Esophagus mucosa (tissue), 1 donor: Measurements from ENCODE around the gene ALKBH2. TPM values are rescaled to one million over a fixed set of nuclear protein-coding genes. Genes with fewer than 3 reads are reported as not detected.

Experiments
- ATAC-seq: fragments of 200-7000 bp; cut with Tn5 transposase; one replicate; pipeline ENCODE4 v1.9.1; 2020
- total RNA-seq: library from RNA; stranded (reverse); gene quantifications from one replicate; pipeline ENCODE4 v1.2.4, GENCODE V29; 2023
- donor health status: DM: yes; HTN: yes; CAD: no.

Gene ALKBH2
- total RNA-seq, 1 donor from 2014 or later = 14.2 TPM

DNA sequence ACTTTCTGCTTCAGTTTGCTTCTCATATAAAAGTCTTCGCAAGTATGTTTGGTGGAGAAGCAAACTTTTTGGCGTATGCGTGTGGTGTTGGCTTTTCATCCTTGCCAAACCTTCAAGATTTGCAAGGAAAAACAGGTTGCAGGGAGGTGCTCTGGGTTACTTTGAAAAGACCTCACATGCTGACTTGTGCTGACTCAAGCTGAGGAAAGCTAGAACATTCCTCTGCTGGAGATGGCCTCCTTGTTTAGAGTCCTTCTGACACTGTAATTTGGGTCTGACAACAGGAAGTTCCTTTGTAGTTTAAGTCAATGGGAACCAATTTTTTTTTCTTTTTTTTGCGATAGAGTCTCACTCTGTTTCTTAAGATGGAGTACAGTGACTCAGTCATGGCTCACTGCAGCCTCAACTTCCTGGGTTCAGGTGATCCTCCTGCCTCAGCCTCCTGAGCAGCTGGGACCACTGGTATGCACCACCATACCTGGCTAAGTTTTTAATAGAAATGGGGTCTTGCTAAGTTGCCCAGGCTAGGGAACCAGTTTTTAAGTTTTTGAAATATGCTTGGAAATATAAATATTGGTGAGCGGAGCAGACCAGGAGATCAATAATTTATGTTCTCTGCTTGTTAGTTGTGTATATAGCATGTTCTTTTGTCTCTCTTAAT lies 20.5 kb upstream of the ALKBH2 start:
- no peak for ATAC-seq

DNA sequence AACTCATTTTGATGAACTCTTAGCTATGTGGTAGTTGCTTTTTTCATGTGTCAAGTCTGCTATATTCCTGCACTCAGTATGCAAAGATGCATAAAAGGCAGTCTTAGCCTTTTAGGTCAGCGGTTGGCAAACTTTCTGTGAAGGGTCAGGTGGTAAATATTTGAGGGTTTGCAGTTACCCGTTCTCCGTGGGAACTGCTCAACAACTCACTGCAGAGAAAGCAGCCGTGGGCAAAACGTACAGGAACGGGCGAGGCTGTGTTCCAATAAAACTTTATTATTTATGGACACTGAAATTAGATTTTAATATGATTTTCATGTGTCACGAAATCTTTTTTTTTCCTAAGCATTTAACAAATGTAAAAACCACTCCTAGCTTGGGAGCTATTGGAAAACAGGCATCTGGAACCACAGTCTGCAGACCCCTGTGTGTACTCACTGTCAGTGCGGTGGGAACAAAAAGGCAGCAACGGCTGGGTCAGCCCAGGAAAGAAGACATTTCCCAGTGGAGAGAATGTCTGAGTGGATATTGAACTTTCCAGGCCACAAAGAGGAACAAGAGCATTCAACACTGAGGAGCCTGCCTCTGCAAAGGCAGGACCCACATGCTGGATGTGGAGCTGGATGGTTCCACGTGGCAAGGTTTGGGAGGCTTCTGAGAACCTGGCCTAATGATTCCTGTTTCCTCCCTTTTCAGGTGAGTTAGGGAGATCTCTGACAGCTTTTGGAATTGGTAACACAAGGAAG lies 19.6 kb upstream of the ALKBH2 start:
- no peak for ATAC-seq

DNA sequence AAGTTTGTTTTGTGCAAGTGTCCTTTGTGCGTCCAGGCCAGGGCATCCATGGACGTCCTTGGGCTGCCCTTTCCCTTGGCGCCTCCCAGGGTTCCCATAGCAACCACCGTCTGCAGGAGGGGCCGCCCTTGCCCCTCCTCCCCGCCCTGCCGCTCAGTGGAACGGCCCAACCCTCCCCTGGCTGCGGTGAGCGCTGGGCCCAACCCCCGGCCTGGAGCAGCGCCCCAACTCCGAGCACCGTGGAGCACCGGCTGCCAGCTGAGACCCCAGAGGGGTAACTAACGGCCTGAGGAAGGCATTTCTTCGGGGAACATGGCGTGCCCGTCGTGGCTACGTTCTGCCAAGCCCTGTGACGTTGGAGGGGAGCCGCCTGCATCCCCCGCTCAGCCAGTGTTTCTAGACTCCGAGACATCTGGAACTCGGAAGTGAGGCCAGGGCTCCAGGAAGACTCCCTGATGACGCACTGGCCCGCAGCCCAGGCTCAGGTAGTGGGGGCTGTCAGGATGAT lies 17.8 kb upstream of the ALKBH2 start:
- peak; percentile 94 for ATAC-seq

DNA sequence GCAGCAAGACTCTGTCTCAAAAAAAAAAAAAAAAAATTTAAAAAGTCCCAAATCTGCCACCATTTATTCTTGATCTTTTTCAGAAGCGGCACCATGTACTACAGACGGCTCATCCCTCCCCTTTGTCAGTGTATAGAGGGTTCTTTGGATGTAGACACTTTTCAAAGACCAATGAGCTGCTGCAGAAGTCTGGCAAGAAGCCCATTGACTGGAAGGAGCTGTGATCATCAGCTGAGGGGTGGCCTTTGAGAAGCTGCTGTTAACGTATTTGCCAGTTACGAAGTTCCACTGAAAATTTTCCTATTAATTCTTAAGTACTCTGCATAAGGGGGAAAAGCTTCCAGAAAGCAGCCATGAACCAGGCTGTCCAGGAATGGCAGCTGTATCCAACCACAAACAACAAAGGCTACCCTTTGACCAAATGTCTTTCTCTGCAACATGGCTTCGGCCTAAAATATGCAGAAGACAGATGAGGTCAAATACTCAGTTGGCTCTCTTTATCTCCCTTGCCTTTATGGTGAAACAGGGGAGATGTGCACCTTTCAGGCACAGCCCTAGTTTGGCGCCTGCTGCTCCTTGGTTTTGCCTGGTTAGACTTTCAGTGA lies 16.6 kb upstream of the ALKBH2 start:
- ATAC-seq = no peak

DNA sequence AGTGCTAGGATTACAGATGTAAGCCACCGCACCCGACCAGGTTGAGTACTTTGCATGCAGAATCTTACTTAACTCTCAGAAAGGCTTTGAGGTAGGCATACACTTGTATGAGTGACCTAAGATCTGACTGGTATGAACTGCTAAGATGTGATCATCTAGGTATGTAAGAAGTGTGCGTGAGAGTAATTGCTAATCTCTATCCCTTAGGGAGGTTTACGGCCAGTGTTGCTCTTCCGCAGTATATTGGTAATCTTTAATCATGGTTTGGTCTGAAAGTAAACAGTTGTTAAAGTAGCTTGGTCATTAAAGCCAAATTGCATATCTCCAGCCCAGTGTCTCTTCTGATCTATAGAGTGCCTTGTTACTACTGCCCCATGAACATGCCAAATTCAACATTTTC lies 11.9 kb upstream of the ALKBH2 start:
- no peak for ATAC-seq

DNA sequence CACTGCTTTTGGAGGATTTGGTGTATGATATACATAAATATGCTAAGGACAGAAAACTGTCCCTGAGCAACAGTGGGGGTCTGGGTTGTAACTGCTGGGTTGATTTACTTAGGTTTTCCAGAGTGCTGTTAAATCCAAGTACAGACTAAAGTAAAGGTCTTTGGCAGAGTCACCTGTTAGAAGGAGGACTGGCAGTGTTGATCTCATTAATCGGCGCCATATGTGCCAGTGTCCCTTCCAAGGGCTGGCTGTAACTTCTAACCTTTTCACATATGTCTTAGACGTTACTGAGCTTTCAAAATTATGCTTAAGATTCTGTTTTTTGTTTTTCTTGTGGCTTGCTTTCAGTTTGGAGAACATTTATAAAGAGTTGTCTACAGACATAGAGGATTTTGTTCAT lies 9.2 kb upstream of the ALKBH2 start:
- ATAC-seq = no peak

DNA sequence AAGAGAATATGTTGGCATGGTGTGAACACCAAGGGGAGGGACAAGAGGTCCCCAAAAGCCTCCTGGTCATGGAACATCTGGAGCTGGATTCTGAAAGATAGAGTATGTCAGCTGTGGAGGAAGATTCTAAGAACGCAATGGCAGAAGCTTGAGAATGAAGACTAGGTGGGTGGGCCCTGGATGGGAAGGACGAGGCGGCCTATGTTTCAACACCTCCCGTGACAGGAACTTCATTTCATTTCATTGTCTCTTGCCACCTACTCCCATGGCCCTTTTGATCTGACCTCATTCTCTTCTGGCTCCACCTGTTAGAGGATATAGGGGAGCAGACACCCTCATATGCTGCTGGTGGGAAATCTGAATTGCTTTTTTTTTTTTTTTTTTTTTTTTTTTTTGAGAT lies 7.5 kb upstream of the ALKBH2 start:
- no peak for ATAC-seq

DNA sequence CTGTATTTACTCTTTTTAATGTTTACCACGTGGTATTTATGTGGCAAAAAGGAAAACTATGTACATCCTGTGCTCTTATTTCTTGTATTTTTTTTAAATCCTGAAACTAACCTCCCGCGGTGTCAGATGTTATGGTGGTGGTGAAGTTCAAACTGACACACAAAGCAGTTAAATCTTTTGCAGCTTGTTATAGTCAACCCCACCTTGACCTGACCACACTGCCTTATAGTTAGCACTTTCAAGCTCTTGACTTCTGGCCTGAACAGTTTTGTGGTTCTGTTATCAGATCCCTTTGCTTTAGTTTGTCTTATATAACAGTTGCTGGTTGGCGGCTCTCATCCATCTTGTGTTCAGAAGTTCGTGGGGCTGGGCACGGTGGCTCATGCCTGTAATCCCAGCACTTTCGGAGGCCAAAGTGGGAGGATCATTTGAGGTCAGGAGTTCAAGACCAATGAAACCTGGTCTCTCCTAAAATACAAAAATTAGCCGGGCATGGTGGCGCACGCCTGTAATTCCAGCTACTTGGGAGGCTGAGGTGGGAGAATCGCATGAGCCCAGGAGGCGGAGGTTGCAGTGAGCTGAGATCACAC lies 6.3 kb upstream of the ALKBH2 start:
- no peak for ATAC-seq

DNA sequence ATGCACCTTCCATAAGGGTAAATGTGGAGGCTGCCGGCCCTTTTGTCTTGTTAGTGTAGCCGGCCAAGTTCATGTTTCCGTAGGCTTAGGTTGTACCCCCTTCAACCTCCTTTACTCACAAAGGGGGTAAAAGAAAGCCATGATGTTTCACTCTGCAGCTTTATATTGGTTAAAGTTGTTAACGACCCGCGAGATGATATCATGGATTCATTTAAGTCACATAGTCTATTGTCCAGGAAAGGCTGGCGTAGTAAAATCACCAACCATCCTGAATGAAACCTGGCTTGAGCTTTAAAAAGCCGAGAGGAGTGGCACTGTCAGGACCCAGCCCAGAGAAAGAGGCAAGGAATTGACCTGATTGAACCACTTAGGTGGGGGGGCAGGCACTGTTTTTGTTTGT lies 5.4 kb upstream of the ALKBH2 start:
- no peak for ATAC-seq

DNA sequence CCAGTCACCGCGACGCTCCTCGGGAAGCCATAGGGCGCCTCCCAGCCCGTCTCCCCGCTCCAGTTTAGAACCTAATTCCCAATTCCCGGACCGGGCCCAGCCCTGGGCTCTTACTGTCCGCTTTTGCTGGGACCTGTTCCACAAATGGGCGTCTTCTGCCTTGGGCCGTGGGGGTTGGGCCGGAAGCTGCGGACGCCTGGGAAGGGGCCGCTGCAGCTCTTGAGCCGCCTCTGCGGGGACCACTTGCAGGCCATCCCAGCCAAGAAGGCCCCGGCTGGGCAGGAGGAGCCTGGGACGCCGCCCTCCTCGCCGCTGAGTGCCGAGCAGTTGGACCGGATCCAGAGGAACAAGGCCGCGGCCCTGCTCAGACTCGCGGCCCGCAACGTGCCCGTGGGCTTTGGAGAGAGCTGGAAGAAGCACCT lies 4.9 kb upstream of the ALKBH2 start:
- peak; percentile 61 for ATAC-seq

DNA sequence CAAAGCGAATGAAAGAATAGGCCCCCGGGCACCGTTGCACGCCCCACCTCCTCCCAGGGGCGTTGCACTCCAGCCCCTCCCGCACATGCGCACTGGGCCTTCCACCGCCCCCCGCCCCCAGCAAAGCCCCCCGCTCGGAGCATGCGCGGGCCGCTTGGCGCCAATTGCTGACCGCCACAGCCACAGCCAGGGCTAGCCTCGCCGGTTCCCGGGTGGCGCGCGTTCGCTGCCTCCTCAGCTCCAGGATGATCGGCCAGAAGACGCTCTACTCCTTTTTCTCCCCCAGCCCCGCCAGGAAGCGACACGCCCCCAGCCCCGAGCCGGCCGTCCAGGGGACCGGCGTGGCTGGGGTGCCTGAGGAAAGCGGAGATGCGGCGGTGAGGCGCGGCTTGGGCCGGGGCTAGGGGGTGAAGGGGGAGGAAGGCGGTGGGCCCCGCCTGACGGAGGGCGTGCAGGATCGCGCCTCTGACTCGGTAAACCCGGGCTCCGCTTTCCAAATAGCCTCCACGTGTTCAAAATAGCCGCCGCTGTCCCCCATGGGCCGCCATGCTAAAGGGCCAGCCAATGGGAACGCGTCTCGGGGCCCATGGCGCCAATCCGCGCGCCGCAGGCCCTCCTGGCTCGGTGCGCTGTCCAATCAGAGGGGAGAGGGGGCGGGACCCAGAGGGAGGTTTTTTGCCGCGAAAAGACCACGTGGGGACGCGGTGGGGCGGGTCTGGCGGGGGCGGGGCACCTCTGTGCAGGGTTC lies 4.3 kb upstream of the ALKBH2 start, which contains the start of gene UNG:
TSS of gene UNG (plus strand) at position 163 of the 748 bp plus-strand sequence. CDS start at position 246, 83 bp downstream.
- peak; percentile 97 for ATAC-seq

DNA sequence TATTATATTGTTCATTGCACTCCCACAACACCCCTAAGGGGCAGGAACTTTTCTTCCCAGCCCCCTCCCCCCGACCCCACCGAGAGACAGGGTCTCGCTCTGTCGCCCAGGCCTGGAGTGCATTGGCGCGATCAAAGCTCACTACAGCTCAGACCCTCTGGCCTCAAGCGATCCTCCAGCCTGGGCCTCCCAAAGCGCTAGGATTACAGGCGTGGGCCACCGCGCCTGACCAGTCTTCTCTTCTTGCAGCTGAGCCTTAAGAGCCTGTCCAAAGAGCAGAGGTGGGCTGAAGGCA lies 3.8 kb upstream of the ALKBH2 start:
- ATAC-seq = no peak

DNA sequence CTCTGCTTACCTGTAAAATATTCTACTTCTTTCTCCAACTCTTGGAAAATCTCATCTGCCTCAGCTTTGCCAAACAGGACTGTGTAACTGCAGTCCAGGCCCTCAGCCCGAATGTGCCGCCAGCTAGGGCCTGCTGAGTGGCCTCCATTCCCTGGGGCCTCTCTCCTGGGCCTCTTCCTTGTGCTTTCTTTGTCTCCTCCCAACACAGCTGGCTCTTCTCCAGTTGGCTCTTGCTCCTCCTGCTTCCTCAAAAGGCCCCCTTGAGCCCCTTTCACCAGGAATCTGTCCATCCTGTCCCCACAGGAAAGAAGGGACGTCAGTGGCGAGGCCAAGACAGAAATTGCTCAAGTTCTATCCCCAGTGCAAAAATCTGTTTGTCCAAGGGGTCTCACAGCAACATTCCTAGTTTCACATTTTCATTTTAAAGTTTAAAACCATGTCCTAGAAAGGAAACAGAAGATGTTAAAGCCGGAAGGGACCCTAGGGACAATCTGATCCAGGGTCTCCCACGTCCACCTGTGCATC lies 713 bp downstream of the ALKBH2 start:
- ATAC-seq = no peak

DNA sequence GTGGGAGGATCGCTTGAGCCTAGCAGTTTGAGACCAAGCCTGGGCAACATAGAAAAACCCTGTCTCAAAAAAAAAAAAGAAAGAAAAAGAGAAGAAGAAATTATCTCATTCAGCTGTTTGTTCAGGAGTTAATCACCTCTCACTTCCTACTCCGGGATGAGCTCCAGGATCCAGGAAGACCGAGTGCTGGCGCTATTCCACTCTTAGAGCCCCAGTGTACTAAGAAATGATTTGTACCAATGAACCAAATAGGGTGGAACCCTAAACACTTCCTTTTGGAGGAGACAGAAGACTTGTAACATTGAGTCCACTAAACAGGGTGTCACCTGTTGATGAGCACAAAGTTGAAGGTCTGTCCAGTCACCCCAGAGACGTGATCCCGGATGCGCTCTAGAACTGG lies 3.6 kb downstream of the ALKBH2 start:
- ATAC-seq = no peak

DNA sequence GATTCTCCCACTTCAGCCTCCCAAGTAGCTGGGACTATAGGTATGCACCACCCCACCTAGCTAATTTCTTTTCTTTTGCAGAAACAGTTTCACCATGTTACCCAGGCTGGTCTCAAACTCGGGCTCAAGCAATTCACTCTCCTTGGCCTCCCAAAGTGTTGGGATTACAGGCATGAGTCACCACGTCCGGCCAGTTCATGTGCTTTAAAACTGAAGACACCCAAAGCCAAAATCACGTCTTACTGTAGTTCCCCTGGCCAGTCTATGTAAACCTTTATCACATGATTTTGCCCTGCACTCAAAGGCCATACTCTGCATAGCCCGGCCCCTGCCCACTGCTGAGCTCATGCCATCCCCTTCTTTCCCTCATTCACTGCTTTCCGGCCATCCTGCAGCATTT lies 4.5 kb downstream of the ALKBH2 start:
- ATAC-seq = no peak

DNA sequence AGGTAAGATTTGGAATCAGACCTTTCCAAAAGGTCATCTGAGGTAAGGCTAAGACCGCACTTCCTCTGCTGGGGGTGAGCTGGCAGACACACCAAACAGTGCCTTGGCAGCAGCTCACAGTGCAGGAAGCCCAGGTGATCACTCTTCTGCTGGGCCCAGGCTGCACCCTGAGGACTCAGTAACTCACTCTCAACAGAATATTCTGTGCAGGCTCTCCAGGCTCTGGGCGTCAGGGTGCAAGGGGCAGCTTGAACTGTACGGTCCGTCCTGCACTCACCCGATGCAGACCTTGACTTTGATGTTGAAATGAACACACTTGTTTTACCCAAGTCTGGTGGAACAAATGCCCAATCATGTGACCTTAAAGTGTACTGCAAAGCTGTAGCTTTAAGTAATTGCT lies 6.0 kb downstream of the ALKBH2 start:
- no peak for ATAC-seq

DNA sequence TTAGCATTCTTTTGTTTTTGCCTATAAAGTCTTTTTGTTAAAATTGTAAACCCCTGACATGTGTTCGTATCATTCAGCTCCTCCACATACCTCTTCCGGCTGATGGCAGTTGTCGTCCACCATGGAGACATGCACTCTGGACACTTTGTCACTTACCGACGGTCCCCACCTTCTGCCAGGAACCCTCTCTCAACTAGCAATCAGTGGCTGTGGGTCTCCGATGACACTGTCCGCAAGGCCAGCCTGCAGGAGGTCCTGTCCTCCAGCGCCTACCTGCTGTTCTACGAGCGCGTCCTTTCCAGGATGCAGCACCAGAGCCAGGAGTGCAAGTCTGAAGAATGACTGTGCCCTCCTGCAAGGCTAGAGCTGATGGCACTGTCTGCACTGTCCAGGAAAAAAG lies 7.7 kb downstream of the ALKBH2 start:
- ATAC-seq = no peak

DNA sequence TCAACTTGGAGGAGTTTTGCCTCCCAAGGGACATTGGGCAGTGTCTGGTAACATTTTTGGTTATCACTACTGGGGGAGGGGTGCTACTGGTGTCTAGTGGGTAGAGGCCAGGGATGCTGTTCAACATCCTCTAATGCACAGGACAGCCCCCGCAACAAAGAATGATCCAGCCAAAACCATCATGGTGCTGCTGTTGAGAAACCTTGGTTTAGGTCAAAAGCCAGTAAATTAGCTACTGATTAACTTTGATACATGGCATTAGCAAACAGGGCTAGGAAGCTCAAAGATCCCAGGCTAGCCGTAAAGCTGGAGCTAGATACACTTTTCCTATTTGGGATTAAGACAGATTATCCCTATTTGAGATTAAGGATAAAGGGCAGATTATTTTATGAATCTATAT lies 8.8 kb downstream of the ALKBH2 start:
- no peak for ATAC-seq

DNA sequence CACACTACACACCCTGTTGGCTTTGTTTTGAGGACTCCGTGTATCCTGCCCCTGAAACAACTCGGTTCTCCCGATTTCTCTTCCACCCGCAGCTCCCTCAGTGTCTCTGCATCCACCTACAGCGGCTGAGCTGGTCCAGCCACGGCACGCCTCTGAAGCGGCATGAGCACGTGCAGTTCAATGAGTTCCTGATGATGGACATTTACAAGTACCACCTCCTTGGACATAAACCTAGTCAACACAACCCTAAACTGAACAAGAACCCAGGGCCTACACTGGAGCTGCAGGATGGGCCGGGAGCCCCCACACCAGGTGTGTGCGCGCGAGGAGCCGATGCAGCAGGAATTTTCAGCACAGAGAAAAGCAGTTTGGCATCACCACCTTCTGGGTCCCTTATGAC lies 10.5 kb downstream of the ALKBH2 start:
- ATAC-seq = no peak

DNA sequence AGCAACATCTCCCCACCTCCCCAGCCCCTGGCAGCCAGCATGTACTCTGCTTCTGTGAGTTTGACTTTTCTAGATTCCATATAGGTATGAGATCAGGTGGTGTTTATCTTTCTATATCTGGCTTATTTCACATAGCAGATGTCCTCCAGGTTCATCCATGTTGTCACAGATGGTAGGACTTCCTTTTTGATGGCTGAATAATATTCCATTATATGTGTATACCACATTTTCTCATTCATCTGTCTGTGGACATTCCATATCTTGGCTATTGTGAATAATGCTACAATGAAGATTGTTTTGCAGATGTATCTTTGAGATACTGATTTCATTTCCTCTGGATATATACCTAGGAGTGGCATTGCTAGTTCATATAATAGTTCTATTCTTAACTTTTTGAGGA lies 18.4 kb downstream of the ALKBH2 start:
- ATAC-seq = no peak

DNA sequence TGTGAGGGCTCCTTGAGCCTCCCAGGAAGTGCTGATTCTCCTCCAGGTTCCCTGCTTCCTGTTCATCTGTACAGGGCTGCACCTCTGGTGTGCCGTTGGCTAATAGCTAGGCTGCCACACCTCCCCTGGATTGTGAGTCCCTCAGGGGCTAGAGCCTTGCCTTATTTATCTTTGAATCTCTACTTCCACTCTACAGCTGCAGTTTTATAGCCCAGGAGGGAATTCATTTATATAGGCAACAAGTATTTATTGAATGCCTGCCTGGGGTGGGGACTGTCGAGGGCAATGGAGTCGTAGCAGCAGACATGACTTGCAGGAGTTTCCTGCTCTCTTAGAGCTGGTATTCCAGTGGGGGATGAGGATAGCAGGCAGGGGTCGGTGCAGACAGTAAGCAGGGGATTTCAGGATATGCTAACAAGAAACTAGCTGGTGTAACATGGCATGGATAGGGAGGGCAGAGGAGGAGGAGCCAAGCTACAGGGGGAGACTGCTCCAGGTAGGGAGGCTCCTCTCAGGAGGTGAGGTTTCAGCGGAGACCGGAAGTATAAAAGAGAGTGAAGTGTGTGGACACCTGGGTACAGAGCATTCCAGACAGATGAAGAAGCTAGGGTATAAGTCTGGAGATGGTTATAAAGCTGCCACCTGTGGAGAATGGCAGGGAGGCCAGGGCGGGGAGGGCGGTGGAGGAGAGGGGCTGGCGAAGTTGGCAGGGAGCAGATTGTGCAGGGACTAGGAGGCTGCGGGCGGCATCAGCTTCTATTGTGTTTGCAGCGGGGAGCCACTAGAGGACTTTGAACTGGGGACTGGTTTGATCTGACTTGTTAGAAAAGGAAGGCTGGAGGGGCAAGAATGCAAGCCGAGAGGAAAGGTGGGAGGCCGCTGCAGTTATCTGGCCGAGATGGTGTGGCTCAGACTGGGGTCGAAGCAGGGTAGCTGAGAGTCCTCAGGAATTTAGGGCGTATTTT lies 23.7 kb downstream of the ALKBH2 start:
- ATAC-seq = no peak

DNA sequence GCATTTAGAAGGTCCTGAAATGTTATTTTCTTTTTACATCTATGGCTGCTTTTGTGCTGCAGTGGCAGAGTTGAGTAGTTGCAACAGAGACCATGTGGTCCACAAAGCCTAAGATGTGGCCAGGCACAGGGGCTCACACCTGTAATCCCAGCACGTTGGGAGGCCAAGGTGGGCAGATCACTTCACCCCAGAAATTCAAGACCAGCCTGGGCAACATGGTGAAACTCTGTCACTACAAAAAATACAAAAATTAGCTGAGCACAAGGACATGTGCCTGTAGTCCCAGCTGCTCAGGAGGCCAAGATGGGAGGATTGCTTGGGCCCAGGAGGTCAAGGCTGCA lies 27.4 kb downstream of the ALKBH2 start:
- no peak for ATAC-seq
